Karpas-422 (cell line): ENCODE results near the gene MAPK12. TPM values are rescaled to one million over a fixed set of nuclear protein-coding genes. Genes with fewer than 3 reads are reported as not detected.

Experiments
- DNase-seq: peaks from one replicate; pipeline ENCODE4 v3.0.0-alpha.2; 2015
- H2AFZ ChIP-seq: fragments of 200-600 bp; sonication (generic); 2 replicates; pipeline ENCODE4 v1.6.1; 2014; ENCODE audit warnings: antibody characterized with exemption, low read length, mixed read lengths
- H3K27ac ChIP-seq: fragments of 200-600 bp; sonication (generic); 2 replicates; pipeline ENCODE4 v1.5.1; 2014; ENCODE audit warnings: mild to moderate bottlenecking, low read length, moderate library complexity
- H3K27me3 ChIP-seq: fragments of 200-600 bp; sonication (generic); 2 replicates; pipeline ENCODE4 v1.6.1; 2014; ENCODE audit warnings: low read length, mixed read lengths
- H3K36me3 ChIP-seq: fragments of 200-600 bp; sonication (generic); 2 replicates; pipeline ENCODE4 v1.6.1; 2014; ENCODE audit warnings: low read length, mixed read lengths; ENCODE audit not compliant: insufficient read depth
- H3K4me1 ChIP-seq: fragments of 200-600 bp; sonication (generic); 2 replicates; pipeline ENCODE4 v1.6.1; 2014; ENCODE audit warnings: mild to moderate bottlenecking, low read length, mixed read lengths
- H3K4me2 ChIP-seq: fragments of 200-600 bp; sonication (generic); 2 replicates; pipeline ENCODE4 v1.6.1; 2014; ENCODE audit warnings: low read length, low read depth, mild to moderate bottlenecking; ENCODE audit not compliant: poor library complexity, severe bottlenecking
- H3K4me3 ChIP-seq: fragments of 200-600 bp; sonication (generic); 2 replicates; pipeline ENCODE4 v1.5.1; 2014; ENCODE audit warnings: mild to moderate bottlenecking, antibody characterized with exemption, low read length, mixed read lengths
- H3K79me2 ChIP-seq: fragments of 200-600 bp; sonication (generic); 2 replicates; pipeline ENCODE4 v1.6.1; 2014; ENCODE audit warnings: mild to moderate bottlenecking, low read length, mixed read lengths
- H3K9ac ChIP-seq: fragments of 200-600 bp; sonication (generic); 2 replicates; pipeline ENCODE4 v1.6.0; 2014; ENCODE audit warnings: low read length
- H3K9me2 ChIP-seq: fragments of 200-600 bp; sonication (generic), shearing (Covaris generic); replicated peaks from 2 replicates; pipeline ENCODE4 v1.6.0; 2014; ENCODE audit warnings: mild to moderate bottlenecking, low read length, moderate library complexity; ENCODE audit not compliant: insufficient read depth
- H3K9me3 ChIP-seq: fragments of 300-700, 200-600 bp; sonication (generic); 2 replicates; pipeline ENCODE4 v1.6.1; 2014; ENCODE audit warnings: low read length, mixed read lengths
- H4K20me1 ChIP-seq: fragments of 200-600 bp; sonication (generic); 2 replicates; pipeline ENCODE4 v1.6.1; 2014; ENCODE audit warnings: mild to moderate bottlenecking, antibody characterized with exemption, low read length, low read depth; ENCODE audit not compliant: insufficient read depth
- total RNA-seq: library from RNA; depleted of rRNA; stranded (reverse); fragments of >200 nt; shearing (Covaris generic); gene quantifications from 2 replicates; pipeline ENCODE4 v1.2.3, GENCODE V29; 2014; ENCODE audit warnings: low replicate concordance

Gene MAPK12
- total RNA-seq, 1 experiment from 2014 or later, result 45.4 TPM

- no peaks in the 10 kb centered on the region for H3K9me3 ChIP-seq
- no peaks in the 10 kb centered on the region for H3K9me2 ChIP-seq
- no peak overlapping the region for H3K4me2 ChIP-seq
- peaks cover 6% of the 10 kb centered on the region for H3K36me3 ChIP-seq
- H3K4me3 ChIP-seq, result no peak overlapping the region
- no peaks in the 10 kb centered on the region for H4K20me1 ChIP-seq
- H3K27me3 ChIP-seq, result no peaks in the 10 kb centered on the region
- peaks cover 3% of the 10 kb centered on the region for H3K4me1 ChIP-seq
- no peak overlapping the region for H3K27ac ChIP-seq
- no peaks in the 10 kb centered on the region for H3K79me2 ChIP-seq
- no peak overlapping the region for H2AFZ ChIP-seq
- no peak overlapping the region for H3K9ac ChIP-seq
- no peak for DNase-seq
Measured at GRCh38 chr22:50222508-50222907, 39.0 kb downstream of the MAPK12 start.

- Histone ChIP-seq H3K27ac (no peak overlapping the region), H3K4me2 (no peak overlapping the region), H2AFZ (no peak overlapping the region), H3K9me3 (no peaks in the 10 kb centered on the region), H3K4me3 (no peak overlapping the region), H4K20me1 (no peaks in the 10 kb centered on the region), H3K9me2 (no peaks in the 10 kb centered on the region), H3K4me1 (peaks cover 6% of the 10 kb centered on the region), H3K27me3 (no peaks in the 10 kb centered on the region), H3K9ac (no peak overlapping the region), H3K79me2 (no peaks in the 10 kb centered on the region), H3K36me3 (peaks cover 6% of the 10 kb centered on the region)
- DNase-seq, result peak; percentile 64
Measured at GRCh38 chr22:50221410-50222300, 39.8 kb downstream of the MAPK12 start.

- peaks cover 7% of the 10 kb centered on the region for H3K36me3 ChIP-seq
- no peaks in the 10 kb centered on the region for H3K9me2 ChIP-seq
- H4K20me1 ChIP-seq, result no peaks in the 10 kb centered on the region
- no peaks in the 10 kb centered on the region for H3K9me3 ChIP-seq
- no peak overlapping the region for H3K4me3 ChIP-seq
- DNase-seq, result no peak
- no peaks in the 10 kb centered on the region for H3K79me2 ChIP-seq
- H3K27me3 ChIP-seq, result no peaks in the 10 kb centered on the region
- H3K9ac ChIP-seq, result no peak overlapping the region
- H2AFZ ChIP-seq, result no peak overlapping the region
- H3K27ac ChIP-seq, result no peak overlapping the region
- H3K4me2 ChIP-seq, result no peak overlapping the region
- H3K4me1 ChIP-seq, result peaks cover 6% of the 10 kb centered on the region
Measured at GRCh38 chr22:50220603-50221409, 40.7 kb downstream of the MAPK12 start.

- no peak for DNase-seq
Measured at GRCh38 chr22:50219800-50220602, 41.5 kb downstream of the MAPK12 start.

DNA sequence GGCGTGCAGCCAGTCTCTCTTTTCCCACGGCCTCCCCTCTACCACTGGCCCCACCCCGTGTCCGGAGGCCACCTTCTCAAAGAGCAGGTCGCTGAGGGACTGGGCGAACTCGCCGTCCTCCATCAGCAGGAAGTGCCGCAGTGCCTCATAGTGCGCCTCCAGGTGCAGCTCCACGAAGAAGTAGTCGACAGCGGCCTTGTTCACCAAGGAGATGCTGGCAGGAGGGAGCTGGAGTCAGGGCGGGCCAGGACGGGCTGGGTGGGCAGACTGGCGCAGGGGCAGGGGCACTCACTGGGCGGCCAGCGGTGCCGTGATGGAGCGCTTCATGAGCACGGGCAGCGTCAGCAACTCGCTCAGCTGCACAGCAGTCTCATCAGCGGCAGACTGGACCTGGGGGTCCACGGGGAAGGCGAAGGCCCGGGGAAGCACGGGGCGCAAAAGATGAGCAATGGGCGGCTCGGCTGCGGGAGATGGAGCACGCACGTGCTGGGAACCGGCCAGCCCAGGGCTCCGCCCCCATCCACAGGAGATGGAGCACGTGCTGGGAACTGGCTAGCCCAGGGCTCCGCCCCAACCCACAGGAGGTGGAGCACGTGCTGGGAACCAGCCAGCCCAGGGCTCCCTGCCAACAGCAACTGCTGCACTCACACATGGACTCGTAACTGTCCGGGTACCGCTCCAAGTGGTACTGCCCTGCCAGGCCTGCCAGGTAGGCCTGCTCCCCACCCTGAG lies 42.3 kb downstream of the MAPK12 start:
- no peaks in the 10 kb centered on the region for H3K9me3 ChIP-seq
- H3K4me3 ChIP-seq, result no peak overlapping the region
- H3K36me3 ChIP-seq, result peaks cover 14% of the 10 kb centered on the region
- no peak overlapping the region for H3K27ac ChIP-seq
- H3K27me3 ChIP-seq, result no peaks in the 10 kb centered on the region
- H3K79me2 ChIP-seq, result peaks cover 7% of the 10 kb centered on the region
- peaks cover 6% of the 10 kb centered on the region for H3K4me1 ChIP-seq
- no peak overlapping the region for H3K4me2 ChIP-seq
- no peak for DNase-seq
- no peaks in the 10 kb centered on the region for H3K9me2 ChIP-seq
- H3K9ac ChIP-seq, result no peak overlapping the region
- H4K20me1 ChIP-seq, result peaks cover 6% of the 10 kb centered on the region; the same call in 1 of the 2 replicates
- no peak overlapping the region for H2AFZ ChIP-seq

More at GRCh38 chr22:50219800-50220602, 41.5 kb downstream of the MAPK12 start:
- Histone ChIP-seq H3K79me2 (peaks cover 3% of the 10 kb centered on the region), H3K27ac (no peak overlapping the region), H2AFZ (no peak overlapping the region), H3K9me2 (no peaks in the 10 kb centered on the region), H3K36me3 (peaks cover 11% of the 10 kb centered on the region), H3K9me3 (no peaks in the 10 kb centered on the region), H4K20me1 (peaks cover 2% of the 10 kb centered on the region; the same call in 1 of the 2 replicates), H3K4me2 (no peak overlapping the region), H3K27me3 (no peaks in the 10 kb centered on the region), H3K4me1 (peaks cover 6% of the 10 kb centered on the region), H3K9ac (no peak overlapping the region), H3K4me3 (no peak overlapping the region)

DNA sequence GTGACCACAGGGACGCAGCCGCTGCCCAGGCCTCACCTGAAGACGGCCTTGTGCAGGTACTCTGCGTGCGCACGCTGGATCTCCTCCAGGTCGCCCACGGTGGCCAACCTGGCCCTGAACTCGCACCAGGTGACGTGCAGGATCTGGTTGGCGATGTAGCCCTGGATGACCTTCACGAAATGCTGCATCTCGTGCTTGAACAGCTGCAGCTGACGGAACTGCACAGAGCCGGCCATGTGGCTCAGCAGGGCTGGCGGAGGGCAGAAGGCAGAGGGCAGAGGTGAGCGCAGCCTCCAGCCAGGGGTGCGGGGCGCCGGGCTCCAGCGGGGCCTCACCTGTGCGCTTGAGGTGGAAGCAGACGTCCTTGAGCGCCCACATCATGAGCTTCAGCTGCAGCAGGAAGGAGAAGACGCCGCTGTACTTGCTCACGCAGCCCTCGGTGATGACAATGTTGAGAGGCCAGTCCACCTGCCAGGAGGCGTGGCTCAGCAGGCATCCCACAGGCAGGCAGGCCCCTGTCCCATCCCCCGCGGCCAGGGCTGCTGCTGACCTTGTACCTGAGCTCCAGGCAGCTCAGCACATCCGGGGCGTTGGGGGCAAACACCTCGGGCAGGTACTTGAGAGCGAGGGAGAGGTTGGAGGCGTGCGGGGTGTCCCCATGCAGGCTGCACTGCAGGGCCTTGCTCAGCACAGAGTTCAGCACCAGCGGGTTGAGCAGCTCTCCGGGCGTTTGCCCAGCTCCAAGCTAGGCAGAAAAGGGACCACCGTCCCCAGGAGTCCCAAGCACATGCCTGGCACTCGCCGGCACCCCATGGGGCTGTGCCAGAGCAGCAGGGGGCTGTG lies 43.1 kb downstream of the MAPK12 start:
- Histone ChIP-seq H3K9me2 (no peaks in the 10 kb centered on the region), H2AFZ (no peak overlapping the region), H3K27ac (no peak overlapping the region), H3K4me1 (peaks cover 6% of the 10 kb centered on the region), H3K27me3 (no peaks in the 10 kb centered on the region), H3K4me2 (no peak overlapping the region), H3K36me3 (peaks cover 16% of the 10 kb centered on the region), H4K20me1 (peaks cover 6% of the 10 kb centered on the region; the same call in 1 of the 2 replicates), H3K9me3 (no peaks in the 10 kb centered on the region), H3K79me2 (peaks cover 12% of the 10 kb centered on the region), H3K4me3 (no peak overlapping the region), H3K9ac (no peak overlapping the region)
- no peak for DNase-seq

DNA sequence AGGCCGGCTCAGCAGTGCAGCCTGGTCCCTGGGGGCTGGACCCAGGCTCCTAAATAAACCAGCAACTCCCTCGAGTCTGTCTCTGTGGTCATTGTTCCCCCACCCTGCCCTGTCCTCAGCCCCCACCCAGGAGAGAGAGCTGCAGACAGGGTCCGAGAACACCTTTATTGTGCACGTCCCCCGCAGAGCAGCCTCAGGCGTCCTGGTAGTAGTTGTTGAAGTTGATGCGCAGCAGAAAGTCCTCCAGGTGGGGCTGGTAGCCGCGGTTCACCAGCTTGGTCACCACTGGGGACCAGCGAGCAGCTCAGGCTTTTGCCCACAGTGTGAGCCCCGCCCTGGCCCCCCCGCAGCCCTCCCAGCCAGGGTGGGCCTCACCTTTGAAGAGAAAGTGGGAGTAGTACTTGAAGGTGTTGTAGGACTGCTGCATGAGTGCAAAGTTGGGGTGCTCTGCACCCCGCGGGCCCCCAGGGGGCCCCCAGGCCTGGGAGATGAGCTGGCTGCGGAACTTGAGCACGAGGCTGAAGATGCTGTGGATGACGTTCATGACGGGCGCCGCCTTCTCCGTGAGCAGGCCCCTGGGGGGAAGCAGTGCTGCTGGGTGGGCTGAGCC lies 43.8 kb downstream of the MAPK12 start:
- no peaks in the 10 kb centered on the region for H3K27me3 ChIP-seq
- H3K27ac ChIP-seq, result no peak overlapping the region
- no peaks in the 10 kb centered on the region for H3K9me3 ChIP-seq
- peaks cover 19% of the 10 kb centered on the region for H3K36me3 ChIP-seq
- no peak overlapping the region for H3K4me2 ChIP-seq
- peaks cover 6% of the 10 kb centered on the region; the same call in 1 of the 2 replicates for H4K20me1 ChIP-seq
- no peak overlapping the region for H2AFZ ChIP-seq
- no peak overlapping the region for H3K9ac ChIP-seq
- H3K4me1 ChIP-seq, result peaks cover 6% of the 10 kb centered on the region
- no peaks in the 10 kb centered on the region for H3K9me2 ChIP-seq
- H3K79me2 ChIP-seq, result peaks cover 18% of the 10 kb centered on the region
- H3K4me3 ChIP-seq, result no peak overlapping the region
- no peak for DNase-seq
